Fibroblast of mammary gland (primary cell): ENCODE measurements around the gene SHPK.
A peak's percentile ranks its signal among the peaks of the same experiment; 100 is the strongest.

Experiments used
- DNase-seq: peaks from one replicate; pipeline ENCODE4 v3.0.0-alpha.2; 2010; ENCODE audit warnings: low read depth
- H3K4me3 ChIP-seq: 2 replicates; pipeline ENCODE4 v1.5.1; 2011; ENCODE audit warnings: low read depth, mild to moderate bottlenecking, low read length, moderate library complexity; ENCODE audit not compliant: control insufficient read depth
- CTCF ChIP-seq: conservative IDR thresholded peaks from 2 replicates; pipeline ENCODE4 v1.5.1; 2011; ENCODE audit warnings: low read depth, low read length, inconsistent platforms; ENCODE audit not compliant: control insufficient read depth, insufficient read depth

SHPK gene

GRCh38 chr17:3576970-3577369 lies 59.1 kb downstream of the SHPK start:
- no peak for DNase-seq
- no peak overlapping the region for H3K4me3 ChIP-seq
- no peak for TF ChIP-seq CTCF

GRCh38 chr17:3575511-3575910 lies 60.5 kb downstream of the SHPK start:
- no peak for TF ChIP-seq CTCF
- no peak overlapping the region for H3K4me3 ChIP-seq
- peak; percentile 93 for DNase-seq

GRCh38 chr17:3574231-3574630 lies 61.8 kb downstream of the SHPK start:
- no peak overlapping the region for H3K4me3 ChIP-seq
- no peak for DNase-seq
- no peak for TF ChIP-seq CTCF

GRCh38 chr17:3573246-3574100 lies 62.6 kb downstream of the SHPK start:
- no peak for TF ChIP-seq CTCF
- DNase-seq: no peak
- H3K4me3 ChIP-seq: no peak overlapping the region

- DNase-seq: no peak
- no peak for TF ChIP-seq CTCF
- no peak overlapping the region for H3K4me3 ChIP-seq
Measured at GRCh38 chr17:3572231-3572630, 63.8 kb downstream of the SHPK start.

- TF ChIP-seq CTCF: no peak
- no peak for DNase-seq
- H3K4me3 ChIP-seq: no peak overlapping the region
Measured at GRCh38 chr17:3571043-3571900, 64.8 kb downstream of the SHPK start.
